HT-29 (cell line): ENCODE measurements around the gene KCNK13. TPM values are rescaled to one million over a fixed set of nuclear protein-coding genes. Genes with fewer than 3 reads are reported as not detected.
A peak's percentile ranks its signal among the peaks of the same experiment; 100 is the strongest.
"Not testable (repeated sequence)": the region's sequence is repeated elsewhere in the genome, so short reads cannot be mapped to it uniquely, and the experiment has no call there.

Source experiments
- DNase-seq: peaks from one replicate; pipeline ENCODE4 v3.0.0-alpha.2; 2015; ENCODE audit warnings: low spot score
- small RNA-seq: library from RNA; depleted of rRNA; stranded (forward); fragments of <200 nt; gene quantifications from one replicate; pipeline ENCODE3, GENCODE V24; 2014
- total RNA-seq: library from RNA; depleted of rRNA; stranded (reverse); fragments of >200 nt; shearing (Covaris generic); gene quantifications from 2 replicates; pipeline ENCODE4 v1.2.3, GENCODE V29; 2014; rRNA removed

The KCNK13 gene
- total RNA-seq, 1 experiment from 2014 or later, result not detected

GRCh38 chr14:90193925-90194324 is 132.1 kb downstream of the KCNK13 start:
- DNase-seq, result peak; percentile 4

- no peak for DNase-seq
Measured at GRCh38 chr14:90194706-90195105, 132.9 kb downstream of the KCNK13 start.

DNA sequence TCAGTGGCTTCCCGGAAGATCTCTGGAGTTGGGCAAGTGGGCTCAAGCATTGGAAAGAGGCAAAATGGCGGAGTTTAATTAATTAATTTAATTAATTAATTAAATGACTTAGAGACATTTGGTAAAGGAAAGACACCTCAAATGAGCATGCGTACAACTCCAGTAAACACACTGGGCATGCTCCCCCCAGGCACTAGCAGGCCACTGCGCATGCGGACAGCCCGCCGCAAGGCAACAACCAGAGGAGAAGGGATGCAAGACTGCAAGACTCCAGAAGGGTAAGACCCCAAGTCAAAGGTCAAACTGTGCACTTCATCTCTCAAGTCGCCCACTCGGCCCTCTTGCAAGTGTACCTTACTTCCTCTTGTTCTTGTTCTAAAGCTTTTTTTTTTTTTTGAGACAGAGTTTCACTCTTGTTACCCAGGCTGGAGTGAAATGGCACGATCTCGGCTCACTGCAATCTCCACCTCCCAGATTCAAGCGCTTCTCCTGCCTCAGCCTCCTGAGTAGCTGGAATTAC is 136.8 kb downstream of the KCNK13 start:
- DNase-seq, result no peak

DNA sequence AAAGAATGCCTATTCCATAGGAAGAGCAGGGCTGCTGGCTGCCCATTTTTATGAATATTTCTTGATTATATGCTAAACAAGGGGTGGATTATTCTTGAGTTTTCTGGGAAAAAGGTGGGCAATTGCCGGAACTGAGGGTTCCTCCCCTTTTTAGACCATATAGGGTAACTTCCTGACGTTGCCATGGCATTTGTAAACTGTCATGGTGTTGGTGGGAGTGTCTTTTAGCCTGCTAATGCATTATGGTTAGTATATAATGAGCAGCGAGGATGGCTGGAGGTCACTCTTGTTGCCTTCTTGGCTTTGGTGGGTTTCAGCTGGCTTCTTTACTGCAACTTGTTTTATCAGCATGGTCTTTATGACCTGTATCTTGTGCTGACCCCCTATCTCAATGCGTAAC is 138.8 kb downstream of the KCNK13 start:
- DNase-seq, result not testable (repeated sequence)

DNA sequence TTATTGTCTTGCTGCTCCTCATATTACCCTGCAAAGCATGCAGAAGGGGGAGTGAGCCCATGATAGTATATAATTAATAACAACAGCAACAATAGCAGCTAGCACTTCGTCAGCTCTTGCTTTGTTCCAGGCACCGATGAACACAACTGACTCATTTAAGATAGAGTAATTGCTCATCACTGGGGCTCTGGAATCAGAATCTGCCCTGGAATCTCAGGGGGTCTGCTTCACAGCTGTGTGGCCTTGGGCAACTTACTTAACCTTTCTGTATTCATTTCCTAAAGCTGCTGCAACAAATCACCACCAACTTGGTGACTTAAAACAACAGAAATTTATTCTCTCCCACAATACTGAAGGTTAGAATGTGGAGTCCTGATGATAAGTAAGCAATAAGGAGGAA is 139.6 kb downstream of the KCNK13 start:
- no peak for DNase-seq

- no peak for DNase-seq
Measured at GRCh38 chr14:90204516-90204915, 142.7 kb downstream of the KCNK13 start.

- no peak for DNase-seq
Measured at GRCh38 chr14:90213099-90213748, 151.4 kb downstream of the KCNK13 start.

- DNase-seq, result no peak
Measured at GRCh38 chr14:90228478-90228877, 166.7 kb downstream of the KCNK13 start.

GRCh38 chr14:90229942-90230341 is 168.1 kb downstream of the KCNK13 start:
- not testable (repeated sequence) for DNase-seq

Small RNA genes within 50 kb of the gene (small RNA-seq; reads per million reads assigned to genes)
- gene RF00019, result not detected

Other genes with a start within 250 kb of the KCNK13 start
- 1.9 and 2.8 TPM in 2 replicates for gene EFCAB11, start 107.3 kb upstream of the KCNK13 start, total RNA-seq
- gene TDP1, start 106.1 kb upstream of the KCNK13 start, total RNA-seq, result 10.3 and 12.1 TPM in 2 replicates
- 44.2 and 46.0 TPM in 2 replicates for gene PSMC1, start 194.6 kb downstream of the KCNK13 start, total RNA-seq